ENCODE data around the gene ZNFX1.

- TF ChIP-seq CTCF (conservative IDR thresholded peaks at IDR 0.05 in 1 of 2, IDR thresholded peaks at IDR 0.05 in 1 of 2; ENCODE audit: low read depth in 1 of 2, low read length in 2 of 2) (no peak), EZH2 (IDR thresholded peaks at IDR 0.05; ENCODE audit: low read length, missing control alignments) (no peak)
These were observed 20.0 kb upstream of the ZNFX1 start for GRCh38 chr20:49297605-49298530.
